ENCODE results near the gene ABI2. TPM values are rescaled to one million over a fixed set of nuclear protein-coding genes. Genes with fewer than 3 reads are reported as not detected.

ABI2 gene
- polyA plus RNA-seq, 5 donors = 55.2 to 80.2 (median 78.9) TPM

DNA sequence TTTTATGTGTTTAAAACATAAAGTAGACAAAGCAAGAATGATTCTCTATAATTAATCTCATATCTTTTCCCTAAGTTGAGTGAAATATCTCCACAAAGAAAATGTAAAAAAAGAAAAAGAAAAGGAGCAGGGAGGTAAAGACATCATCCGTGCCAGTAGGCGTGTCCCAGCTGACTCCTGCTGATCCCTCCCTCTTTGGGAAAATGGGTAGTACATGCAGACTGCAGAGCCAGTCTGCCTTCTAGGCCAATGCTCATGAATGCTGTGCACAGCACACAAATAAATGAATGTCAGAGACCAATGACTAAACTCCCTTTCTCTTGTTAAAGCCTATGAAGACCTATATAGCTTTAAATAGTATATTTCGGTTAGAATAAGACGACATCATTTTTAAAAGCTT, 142.2 kb downstream of the ABI2 start:
- no peak for DNase-seq

DNA sequence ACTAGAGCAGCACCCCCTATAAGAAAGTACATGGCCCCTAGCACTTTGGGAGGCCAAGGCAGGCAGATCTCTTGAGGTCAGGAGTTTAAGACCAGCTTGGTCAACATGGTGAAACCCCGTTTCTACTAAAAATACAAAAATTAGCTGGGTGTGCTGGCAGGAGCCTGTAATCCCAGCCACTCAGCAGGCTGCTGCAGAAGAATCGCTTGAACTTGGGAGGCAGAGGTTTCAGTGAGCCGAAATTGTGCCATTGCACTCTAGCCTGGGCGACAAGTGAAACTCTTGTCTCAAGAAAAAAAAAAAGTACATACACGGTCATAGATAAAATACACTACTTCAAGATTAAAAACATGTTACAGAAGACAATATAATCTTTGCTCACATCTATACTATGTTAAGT, 143.1 kb downstream of the ABI2 start:
- no peak for DNase-seq

DNA sequence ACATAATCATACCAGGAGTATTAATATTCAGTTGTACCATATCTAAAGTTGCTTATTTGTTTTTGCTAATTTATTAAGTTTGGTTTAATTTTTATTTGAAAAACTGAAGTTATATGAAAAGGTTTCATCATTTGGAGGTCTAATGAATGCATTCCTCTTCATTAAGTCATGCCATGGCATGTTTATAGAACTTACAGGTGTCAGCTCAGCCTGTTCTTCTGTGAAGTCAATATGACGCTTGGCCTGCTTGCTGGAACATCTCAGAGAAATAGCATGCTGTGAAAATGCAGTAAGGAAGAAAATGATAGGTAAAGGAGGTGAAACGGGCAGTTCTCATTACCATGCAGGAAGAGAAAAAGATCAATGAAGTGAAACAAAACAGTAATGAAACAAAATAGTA, 148.7 kb downstream of the ABI2 start:
- DNase-seq = no peak

DNA sequence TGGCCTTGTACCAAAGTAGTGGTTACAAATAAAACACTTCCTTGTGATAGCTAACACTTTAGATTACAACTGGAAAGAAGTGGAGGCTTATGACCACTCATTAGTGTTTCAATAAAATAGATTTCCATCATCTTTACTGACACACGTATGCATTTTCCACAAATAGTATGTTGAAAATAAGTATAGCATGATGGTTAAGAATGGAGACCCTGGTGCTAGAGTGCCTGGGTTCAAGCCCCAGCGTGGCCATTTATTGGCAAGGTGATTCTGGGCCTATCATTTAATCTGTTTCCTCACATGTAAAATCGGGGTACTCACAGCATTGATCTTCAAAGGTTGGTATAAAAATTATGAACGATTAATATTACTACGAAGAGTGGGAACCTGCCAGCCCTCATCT, 152.4 kb downstream of the ABI2 start:
- no peak for DNase-seq

DNA sequence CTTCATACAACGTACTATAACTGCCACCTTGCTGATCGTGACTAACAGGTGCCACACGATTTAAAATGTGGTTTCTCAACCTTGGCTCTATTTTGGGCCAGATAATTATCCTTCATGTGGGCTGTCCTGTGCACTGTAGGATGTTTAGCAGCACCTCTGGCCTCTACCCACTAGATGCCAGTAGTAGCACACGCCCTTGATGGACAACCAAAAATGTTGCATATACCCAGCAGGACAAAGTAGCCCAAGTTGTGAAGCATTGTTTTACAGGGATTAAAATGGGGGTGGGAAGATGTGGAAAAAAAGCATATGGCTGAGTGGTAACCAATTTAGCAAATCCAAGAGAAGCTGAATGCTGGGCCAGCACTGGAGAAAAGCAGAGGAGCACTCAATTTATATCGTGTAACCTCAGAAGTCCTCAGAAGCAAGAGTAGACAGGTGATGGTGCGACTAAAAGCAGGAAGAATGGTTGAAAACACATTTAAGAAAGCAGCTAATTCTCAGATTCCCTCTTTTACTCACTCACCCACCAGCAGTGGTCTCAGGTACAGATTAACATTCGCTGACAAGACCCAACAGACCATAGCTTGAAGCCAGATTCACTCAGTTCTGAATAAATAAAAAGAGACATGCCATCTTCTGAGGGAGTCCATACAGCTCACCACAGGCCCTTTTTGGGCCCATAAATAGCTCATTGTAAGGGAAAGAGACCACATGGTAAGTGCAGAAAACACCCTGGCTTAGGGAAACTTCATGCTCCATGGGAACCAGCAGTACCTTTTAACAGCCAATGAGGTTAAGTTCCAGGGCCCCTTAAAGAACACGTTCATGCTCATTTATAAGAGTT, 156.3 kb downstream of the ABI2 start:
- no peak for DNase-seq

DNA sequence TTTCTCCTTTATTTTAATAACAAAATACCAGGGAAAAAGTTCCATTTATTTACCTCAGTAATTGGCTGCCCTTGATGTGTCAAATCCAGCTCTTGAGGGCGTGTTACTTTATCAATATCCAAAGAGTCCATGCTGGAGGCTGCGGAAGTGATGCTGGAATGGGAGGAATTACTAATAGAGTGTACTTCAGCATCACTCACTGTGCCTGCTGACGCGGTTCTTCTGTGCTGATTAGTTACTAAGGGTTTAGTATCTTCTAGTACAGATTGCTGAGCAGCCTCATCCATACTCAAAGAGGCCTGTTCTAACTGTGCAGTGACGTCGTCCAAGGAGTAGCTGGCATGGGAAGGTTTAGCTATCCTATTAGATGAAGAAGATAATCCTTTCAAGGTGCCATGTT, 161.3 kb downstream of the ABI2 start:
- DNase-seq = no peak

DNA sequence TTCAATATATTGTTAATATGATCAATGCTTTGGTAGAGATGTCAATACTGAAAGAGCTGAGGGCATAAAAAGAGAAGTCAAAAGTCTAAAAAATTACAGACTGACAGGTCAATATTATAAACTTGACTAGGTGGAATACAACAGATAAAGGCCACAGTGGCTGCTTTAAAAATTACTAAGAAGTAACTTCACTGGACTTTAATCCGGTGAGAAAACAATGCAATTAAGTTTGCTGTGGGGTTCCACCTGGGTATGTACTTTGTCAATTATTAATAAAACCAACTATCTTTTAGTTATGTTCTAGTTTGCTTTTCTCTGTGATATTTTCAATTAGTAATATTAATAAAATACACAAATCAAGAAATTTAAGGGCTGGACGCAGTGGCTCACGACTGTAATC, 162.2 kb downstream of the ABI2 start:
- no peak for DNase-seq

DNA sequence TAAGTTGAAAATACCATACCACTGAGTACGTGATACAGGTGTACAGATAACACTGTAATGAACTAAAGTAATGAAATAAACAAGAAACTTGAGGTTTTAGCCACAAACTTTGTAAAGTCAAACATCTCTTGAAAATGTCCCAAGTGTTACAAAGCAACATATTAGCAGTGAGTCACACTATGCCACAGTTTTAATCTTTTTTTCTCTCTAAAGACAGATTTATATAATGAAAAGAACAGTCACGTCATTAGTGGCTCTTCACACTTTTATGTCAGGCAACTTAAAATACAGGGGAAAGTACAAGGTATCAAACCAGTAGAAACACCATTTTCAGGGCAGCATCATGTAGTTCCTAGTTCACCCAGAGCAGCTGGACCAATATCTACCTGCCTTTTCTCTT, 164.8 kb downstream of the ABI2 start:
- no peak for DNase-seq

Other genes with a start within 250 kb of the ABI2 start
- 10 to 100 TPM; 15.8 to 25.4 (median 22.4) TPM for gene CYP20A1, start 89.4 kb upstream of the ABI2 start, polyA plus RNA-seq (ENCODE audit: insufficient read depth in 1 of 5, insufficient read length in 5 of 5, low replicate concordance in 1 of 5)
- gene RAPH1, start 206.9 kb downstream of the ABI2 start, polyA plus RNA-seq (ENCODE audit: insufficient read depth in 1 of 5, insufficient read length in 5 of 5, low replicate concordance in 1 of 5) = 10 to 100 TPM; 18.4 to 25.2 (median 23.9) TPM